ENCODE measurements around the gene CDK5RAP3. TPM values are rescaled to one million over a fixed set of nuclear protein-coding genes. Genes with fewer than 3 reads are reported as not detected.
A peak's percentile ranks its signal among the peaks of the same experiment; 100 is the strongest.

Gene CDK5RAP3
- total and polyA plus RNA-seq, 2 of the 13 experiments (the other 11 are each of a cell fraction or from before 2014, with no cell fraction given) = 128 to 154 TPM

DNA sequence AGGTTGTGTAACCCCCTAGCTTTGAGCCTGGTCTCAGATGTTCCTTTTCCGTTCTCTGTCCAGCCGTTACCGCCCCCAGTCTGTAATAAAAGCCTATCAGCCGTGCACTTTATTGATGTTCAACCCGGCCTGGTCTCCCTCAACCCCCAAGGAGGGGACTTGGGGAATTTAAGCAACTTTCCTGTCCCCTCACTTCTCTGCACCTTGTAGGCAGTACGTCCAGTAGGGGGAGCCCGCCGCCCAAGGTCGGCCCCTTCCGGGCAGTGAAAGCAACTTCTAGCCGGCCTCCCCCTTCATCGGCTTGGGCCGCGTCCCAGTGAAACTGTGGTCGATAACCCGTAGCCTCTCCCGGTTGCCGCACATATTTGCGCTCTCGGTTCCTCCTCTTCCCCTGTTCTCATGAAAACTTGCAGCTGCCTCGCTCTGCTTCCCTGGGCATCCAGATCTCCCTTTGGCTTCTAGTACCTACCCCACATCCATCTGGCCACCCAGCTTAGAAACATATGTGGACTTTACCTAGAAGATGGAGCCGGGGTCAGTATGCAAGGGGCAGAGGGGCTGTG lies 21.6 kb upstream of the CDK5RAP3 start:
- peak overlapping the region; percentile 18 to 43 (median 28); a peak in 5 of 6 replicates for H3K4me3 ChIP-seq (replicated peaks in 1 of 3; ENCODE audit: insufficient read depth in 1 of 3, low read depth in 2 of 3, low read length in 3 of 3)
- peak; percentile 78 for ATAC-seq
- peak; percentile 81 for FAIRE-seq
- TF ChIP-seq, protein P1, sequence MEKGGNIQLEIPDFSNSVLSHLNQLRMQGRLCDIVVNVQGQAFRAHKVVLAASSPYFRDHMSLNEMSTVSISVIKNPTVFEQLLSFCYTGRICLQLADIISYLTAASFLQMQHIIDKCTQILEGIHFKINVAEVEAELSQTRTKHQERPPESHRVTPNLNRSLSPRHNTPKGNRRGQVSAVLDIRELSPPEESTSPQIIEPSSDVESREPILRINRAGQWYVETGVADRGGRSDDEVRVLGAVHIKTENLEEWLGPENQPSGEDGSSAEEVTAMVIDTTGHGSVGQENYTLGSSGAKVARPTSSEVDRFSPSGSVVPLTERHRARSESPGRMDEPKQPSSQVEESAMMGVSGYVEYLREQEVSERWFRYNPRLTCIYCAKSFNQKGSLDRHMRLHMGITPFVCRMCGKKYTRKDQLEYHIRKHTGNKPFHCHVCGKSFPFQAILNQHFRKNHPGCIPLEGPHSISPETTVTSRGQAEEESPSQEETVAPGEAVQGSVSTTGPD (CRISPR knock-in tag; IDR thresholded peaks at IDR 0.05) = no peak
- TF ChIP-seq, protein P2, sequence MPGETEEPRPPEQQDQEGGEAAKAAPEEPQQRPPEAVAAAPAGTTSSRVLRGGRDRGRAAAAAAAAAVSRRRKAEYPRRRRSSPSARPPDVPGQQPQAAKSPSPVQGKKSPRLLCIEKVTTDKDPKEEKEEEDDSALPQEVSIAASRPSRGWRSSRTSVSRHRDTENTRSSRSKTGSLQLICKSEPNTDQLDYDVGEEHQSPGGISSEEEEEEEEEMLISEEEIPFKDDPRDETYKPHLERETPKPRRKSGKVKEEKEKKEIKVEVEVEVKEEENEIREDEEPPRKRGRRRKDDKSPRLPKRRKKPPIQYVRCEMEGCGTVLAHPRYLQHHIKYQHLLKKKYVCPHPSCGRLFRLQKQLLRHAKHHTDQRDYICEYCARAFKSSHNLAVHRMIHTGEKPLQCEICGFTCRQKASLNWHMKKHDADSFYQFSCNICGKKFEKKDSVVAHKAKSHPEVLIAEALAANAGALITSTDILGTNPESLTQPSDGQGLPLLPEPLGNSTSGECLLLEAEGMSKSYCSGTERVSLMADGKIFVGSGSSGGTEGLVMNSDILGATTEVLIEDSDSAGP (CRISPR knock-in tag; IDR thresholded peaks at IDR 0.05; ENCODE audit: borderline replicate concordance) = peak; percentile 71; the same call in 1 of the 2 replicates
- TF ChIP-seq ZNF749 (CRISPR knock-in tag; IDR thresholded peaks at IDR 0.05; ENCODE audit: borderline replicate concordance) = no peak
- TF ChIP-seq CHCHD3 (CRISPR knock-in tag; IDR thresholded peaks at IDR 0.05) = no peak
- TF ChIP-seq ZNF274 (CRISPR knock-in tag; IDR thresholded peaks at IDR 0.05) = peak; percentile 79
- no peak for TF ChIP-seq NR2F6 (IDR thresholded peaks at IDR 0.05)
- peak; percentile 46; the same call in 1 of the 2 replicates for TF ChIP-seq NR2F6 (CRISPR knock-in tag; IDR thresholded peaks at IDR 0.05)
- TF ChIP-seq ZNF441 (CRISPR knock-in tag; IDR thresholded peaks at IDR 0.05; ENCODE audit: borderline replicate concordance) = peak; percentile 86
- no peak for TF ChIP-seq MTA1 (CRISPR knock-in tag; IDR thresholded peaks at IDR 0.05; ENCODE audit: borderline replicate concordance)
- TF ChIP-seq ZFP41 (CRISPR knock-in tag; IDR thresholded peaks at IDR 0.05; ENCODE audit: borderline replicate concordance) = no peak; the same call in 1 of the 2 replicates
- no peak for TF ChIP-seq ZNF577 (CRISPR knock-in tag; IDR thresholded peaks at IDR 0.05; ENCODE audit: borderline replicate concordance, low read depth)
- no peak for TF ChIP-seq TCF12 (IDR thresholded peaks at IDR 0.05)
- no peak for TF ChIP-seq TCF12 (CRISPR knock-in tag; IDR thresholded peaks at IDR 0.05)
- no peak for TF ChIP-seq ZSCAN29 (CRISPR knock-in tag; conservative IDR thresholded peaks at IDR 0.05)
- no peak for TF ChIP-seq REL (CRISPR knock-in tag; conservative IDR thresholded peaks at IDR 0.05)
- TF ChIP-seq, protein P3, sequence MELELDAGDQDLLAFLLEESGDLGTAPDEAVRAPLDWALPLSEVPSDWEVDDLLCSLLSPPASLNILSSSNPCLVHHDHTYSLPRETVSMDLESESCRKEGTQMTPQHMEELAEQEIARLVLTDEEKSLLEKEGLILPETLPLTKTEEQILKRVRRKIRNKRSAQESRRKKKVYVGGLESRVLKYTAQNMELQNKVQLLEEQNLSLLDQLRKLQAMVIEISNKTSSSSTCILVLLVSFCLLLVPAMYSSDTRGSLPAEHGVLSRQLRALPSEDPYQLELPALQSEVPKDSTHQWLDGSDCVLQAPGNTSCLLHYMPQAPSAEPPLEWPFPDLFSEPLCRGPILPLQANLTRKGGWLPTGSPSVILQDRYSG (CRISPR knock-in tag; IDR thresholded peaks at IDR 0.05) = no peak
- TF ChIP-seq, protein P4, sequence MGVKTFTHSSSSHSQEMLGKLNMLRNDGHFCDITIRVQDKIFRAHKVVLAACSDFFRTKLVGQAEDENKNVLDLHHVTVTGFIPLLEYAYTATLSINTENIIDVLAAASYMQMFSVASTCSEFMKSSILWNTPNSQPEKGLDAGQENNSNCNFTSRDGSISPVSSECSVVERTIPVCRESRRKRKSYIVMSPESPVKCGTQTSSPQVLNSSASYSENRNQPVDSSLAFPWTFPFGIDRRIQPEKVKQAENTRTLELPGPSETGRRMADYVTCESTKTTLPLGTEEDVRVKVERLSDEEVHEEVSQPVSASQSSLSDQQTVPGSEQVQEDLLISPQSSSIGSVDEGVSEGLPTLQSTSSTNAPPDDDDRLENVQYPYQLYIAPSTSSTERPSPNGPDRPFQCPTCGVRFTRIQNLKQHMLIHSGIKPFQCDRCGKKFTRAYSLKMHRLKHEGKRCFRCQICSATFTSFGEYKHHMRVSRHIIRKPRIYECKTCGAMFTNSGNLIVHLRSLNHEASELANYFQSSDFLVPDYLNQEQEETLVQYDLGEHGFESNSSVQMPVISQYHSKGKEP (CRISPR knock-in tag; IDR thresholded peaks at IDR 0.05) = no peak

More for the DNA sequence above, 21.6 kb upstream of the CDK5RAP3 start:
- Histone ChIP-seq H3K9me3 (ENCODE audit: low read length) (no peaks in the 10 kb centered on the region), H3K79me2 (ENCODE audit: insufficient read depth, low read length) (no peaks in the 10 kb centered on the region), H3K36me3 (replicated peaks in 1 of 2; ENCODE audit: control insufficient read depth in 1 of 2, insufficient read depth in 2 of 2, low read length in 2 of 2) (peaks cover 6 to 33% of the 10 kb centered on the region in 2 experiments), H3K9ac (ENCODE audit: insufficient read depth, low read depth, low read length) (peak overlapping the region; percentile 39), H3K4me1 (ENCODE audit: insufficient read depth, low read length) (peaks cover 90% of the 10 kb centered on the region), H4K20me1 (ENCODE audit: insufficient read depth, low read length) (no peaks in the 10 kb centered on the region), H3K4me2 (ENCODE audit: low read depth, low read length) (peak overlapping the region; percentile 76), H3K27me3 (ENCODE audit: control insufficient read depth in 1 of 2, insufficient read depth in 2 of 2, low read length in 2 of 2) (no peaks in the 10 kb centered on the region), H2AFZ (ENCODE audit: low read length) (no peak overlapping the region), H3K27ac (ENCODE audit: extremely low read length, insufficient read depth, low read length) (peak overlapping the region; percentile 76)
- 4% methylated on average over 18 of the region's 22 CpGs for WGBS (ENCODE audit: low lambda C conversion rate)
- POLR2A ChIA-PET = interaction anchor here (0.9 to 15.1 kb wide), 8 partner anchors 8 to 118 kb away, joined by 3 to 267 read pairs (median 18); partner anchors contain the start of genes CDK5RAP3, LRRC46, MRPL10 and NFE2L1
- CTCF ChIA-PET (ENCODE audit: low intra/inter-chr PET ratio, low total read pairs) = interaction anchor here (1.5 to 3.5 kb wide), 7 partner anchors 18 to 76 kb away, joined by 4 to 54 read pairs (median 12); partner anchors contain the start of gene CDK5RAP3
- peak; percentile 80 for DNase-seq (ENCODE audit: low spot score)
- in situ Hi-C loops (cut with HindIII; ENCODE audit: extremely low pct_ligation_motif_present, low pct_unique_long_range_greater_than_20kb) = no loop called here
- intact Hi-C loops (cut with micrococcal nuclease; ENCODE audit: unreplicated experiment) = loop anchor here (1.0 to 2.0 kb wide), 4 partner anchors 21 to 106 kb away; no protein-coding TSS in a partner anchor
- BruUV-seq (replicated peaks) = no TSS peak
